ENCODE measurements around the gene LRRC75B.
"Not testable (repeated sequence)": the region's sequence is repeated elsewhere in the genome, so short reads cannot be mapped to it uniquely, and the experiment has no call there.

Gene LRRC75B

DNA sequence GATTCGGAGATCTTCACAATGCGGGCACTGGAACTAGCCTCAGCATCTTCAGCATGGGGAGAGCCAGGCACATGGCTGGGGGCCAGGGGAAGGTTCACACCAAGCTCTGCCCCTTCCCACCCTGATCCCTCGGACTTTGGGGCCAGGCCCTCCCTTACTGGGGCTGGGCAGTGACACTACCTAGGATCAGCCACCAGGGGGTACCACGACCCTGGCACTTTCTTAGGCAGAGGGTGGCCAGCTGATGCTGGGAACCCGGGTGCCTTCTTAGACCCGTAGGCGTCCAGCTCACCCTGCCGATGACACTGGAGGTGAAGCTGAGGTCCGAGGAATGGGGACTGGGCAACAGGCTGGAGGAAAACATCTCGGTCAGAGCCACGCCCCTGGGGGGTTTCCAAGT lies 36.2 kb upstream of the LRRC75B start:
- H3K27me3 ChIP-seq; H3K27ac ChIP-seq; DNase-seq; H3K4me1 ChIP-seq; H3K4me3 ChIP-seq; intact Hi-C loops (cut with DNase I; ENCODE audit: low total_unique reads); H3K9me3 ChIP-seq; H3K36me3 ChIP-seq: not testable (repeated sequence)
- TF ChIP-seq, protein P1, sequence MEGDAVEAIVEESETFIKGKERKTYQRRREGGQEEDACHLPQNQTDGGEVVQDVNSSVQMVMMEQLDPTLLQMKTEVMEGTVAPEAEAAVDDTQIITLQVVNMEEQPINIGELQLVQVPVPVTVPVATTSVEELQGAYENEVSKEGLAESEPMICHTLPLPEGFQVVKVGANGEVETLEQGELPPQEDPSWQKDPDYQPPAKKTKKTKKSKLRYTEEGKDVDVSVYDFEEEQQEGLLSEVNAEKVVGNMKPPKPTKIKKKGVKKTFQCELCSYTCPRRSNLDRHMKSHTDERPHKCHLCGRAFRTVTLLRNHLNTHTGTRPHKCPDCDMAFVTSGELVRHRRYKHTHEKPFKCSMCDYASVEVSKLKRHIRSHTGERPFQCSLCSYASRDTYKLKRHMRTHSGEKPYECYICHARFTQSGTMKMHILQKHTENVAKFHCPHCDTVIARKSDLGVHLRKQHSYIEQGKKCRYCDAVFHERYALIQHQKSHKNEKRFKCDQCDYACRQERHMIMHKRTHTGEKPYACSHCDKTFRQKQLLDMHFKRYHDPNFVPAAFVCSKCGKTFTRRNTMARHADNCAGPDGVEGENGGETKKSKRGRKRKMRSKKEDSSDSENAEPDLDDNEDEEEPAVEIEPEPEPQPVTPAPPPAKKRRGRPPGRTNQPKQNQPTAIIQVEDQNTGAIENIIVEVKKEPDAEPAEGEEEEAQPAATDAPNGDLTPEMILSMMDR (IDR thresholded peaks at IDR 0.05): peak; percentile 45 to 54

GRCh38 chr22:24627911-24628310 lies 35.0 kb upstream of the LRRC75B start:
- H3K4me1 ChIP-seq; H3K4me3 ChIP-seq; intact Hi-C loops (cut with DNase I; ENCODE audit: low total_unique reads); H3K27me3 ChIP-seq; H3K9me3 ChIP-seq; H3K36me3 ChIP-seq; DNase-seq; H3K27ac ChIP-seq: not testable (repeated sequence)

DNA sequence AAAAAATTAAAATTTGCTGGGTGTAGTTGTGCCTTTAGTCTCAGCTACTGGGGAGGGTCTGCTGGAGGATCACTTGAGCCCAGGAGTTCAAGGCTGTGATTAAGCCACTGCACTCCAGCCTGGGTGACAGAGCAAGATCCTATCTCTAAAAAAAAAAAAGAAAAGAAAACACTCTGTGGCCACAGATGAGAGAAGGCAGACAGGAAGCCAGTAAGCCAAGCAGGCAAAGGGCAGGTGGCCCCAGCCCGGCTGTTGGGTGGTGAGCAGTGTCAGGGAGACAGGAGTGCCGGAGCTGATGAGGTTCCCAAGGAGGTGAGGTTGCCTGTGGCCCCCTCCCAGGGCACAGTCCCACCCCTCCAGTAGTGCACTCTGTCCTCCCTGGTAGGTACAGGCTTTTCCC lies 29.7 kb upstream of the LRRC75B start:
- H3K36me3 ChIP-seq; H3K4me1 ChIP-seq; intact Hi-C loops (cut with DNase I; ENCODE audit: low total_unique reads); H3K4me3 ChIP-seq; H3K27me3 ChIP-seq; H3K27ac ChIP-seq; H3K9me3 ChIP-seq; DNase-seq: not testable (repeated sequence)

DNA sequence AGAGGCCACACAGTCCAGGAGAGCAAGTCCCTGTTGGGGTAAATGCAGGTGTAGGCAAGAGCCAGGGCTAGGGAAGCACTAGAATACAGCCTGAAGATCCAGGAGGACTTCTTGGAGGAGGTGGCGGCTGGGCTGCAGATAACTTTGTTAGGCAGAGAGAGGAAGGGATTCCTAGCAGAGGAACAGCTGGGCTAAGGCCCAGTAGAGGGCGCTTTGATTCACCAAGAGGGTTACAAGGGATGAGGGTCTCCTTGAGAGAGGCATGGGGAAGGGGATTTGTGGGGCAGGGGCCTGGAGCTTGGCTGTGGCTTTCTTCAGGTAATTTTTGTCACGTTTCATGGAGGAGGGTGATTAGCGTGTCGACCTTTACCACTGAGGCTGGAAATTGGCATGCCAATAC lies 28.4 kb upstream of the LRRC75B start:
- H3K27me3 ChIP-seq; H3K36me3 ChIP-seq; DNase-seq; H3K9me3 ChIP-seq; intact Hi-C loops (cut with DNase I; ENCODE audit: low total_unique reads); H3K27ac ChIP-seq; H3K4me3 ChIP-seq; H3K4me1 ChIP-seq: not testable (repeated sequence)

GRCh38 chr22:24614794-24615193 lies 21.9 kb upstream of the LRRC75B start:
- H3K4me3 ChIP-seq; H3K4me1 ChIP-seq; H3K9me3 ChIP-seq; H3K36me3 ChIP-seq; H3K27me3 ChIP-seq; DNase-seq; H3K27ac ChIP-seq; intact Hi-C loops (cut with DNase I; ENCODE audit: low total_unique reads): not testable (repeated sequence)

DNA sequence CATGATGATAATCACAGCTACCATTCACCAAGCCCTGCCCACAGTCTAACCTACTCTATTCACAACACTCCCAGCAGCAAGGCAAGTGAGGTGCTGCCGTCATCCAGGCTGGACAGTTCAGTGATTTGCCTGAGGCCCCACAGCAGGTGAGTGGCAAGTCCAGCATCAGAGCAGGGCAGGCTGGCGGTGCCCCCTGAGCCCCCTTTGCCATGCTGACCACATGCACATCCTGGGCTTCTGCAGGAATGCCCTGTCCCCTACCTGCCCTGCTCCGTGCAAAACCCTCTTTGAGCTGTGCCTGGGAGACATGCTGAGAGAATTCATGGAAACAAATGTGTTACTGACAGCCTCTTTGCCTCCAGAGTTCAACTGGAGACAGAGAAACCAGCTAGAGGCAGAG lies 17.0 kb upstream of the LRRC75B start:
- intact Hi-C loops (cut with DNase I; ENCODE audit: low total_unique reads); H3K4me3 ChIP-seq; H3K9me3 ChIP-seq; DNase-seq; H3K4me1 ChIP-seq; H3K36me3 ChIP-seq; H3K27ac ChIP-seq; H3K27me3 ChIP-seq: not testable (repeated sequence)

DNA sequence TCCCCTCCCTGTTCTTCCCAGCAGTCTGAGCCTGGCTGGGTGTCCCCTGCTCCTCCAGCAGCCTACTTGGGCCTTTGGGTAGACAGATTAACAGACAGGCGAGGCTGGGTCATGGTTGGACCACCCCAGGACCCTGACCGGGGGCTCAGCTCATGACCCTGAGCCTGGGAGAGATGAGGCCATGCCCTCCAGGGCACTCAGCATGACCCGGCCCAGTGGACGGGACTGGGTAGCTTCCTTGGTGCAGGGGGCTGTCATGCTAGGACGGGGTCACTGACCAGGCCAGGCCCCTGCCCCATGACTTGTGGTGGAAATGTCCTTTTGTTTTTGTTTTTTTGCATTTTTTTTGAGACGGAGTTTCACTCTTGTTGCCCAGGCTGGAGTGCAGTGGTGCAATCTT lies 15.5 kb upstream of the LRRC75B start:
- DNase-seq; intact Hi-C loops (cut with DNase I; ENCODE audit: low total_unique reads); H3K4me3 ChIP-seq: not testable (repeated sequence)

DNA sequence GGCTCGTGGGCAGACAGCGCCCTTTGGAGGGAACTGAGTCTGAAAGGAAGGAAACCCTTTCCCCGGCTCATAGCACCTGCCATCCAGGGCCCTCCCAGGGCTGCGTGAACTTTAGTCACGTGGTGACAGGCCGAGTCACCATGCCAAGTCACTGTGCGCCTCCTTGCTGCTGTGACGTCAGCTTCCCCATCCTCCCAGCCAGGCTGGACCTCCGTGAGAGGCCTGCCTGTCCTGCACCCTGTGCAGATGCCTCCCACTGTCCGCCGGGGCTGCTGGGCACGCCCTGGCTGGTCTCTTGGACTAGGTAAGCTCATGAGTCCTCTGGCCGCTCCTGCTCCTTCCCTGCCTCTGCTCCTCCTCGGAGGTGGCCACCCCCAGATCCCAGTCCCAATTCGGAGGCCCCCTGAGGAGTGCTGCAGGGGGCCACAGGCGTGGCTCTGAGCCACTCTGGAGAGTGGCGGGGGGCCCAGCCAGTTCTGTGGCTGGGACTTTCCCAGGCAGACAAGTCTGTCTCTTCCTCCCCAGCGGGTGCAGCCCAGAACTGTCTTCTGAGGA lies 14.6 kb upstream of the LRRC75B start:
- H3K36me3 ChIP-seq; H3K9me3 ChIP-seq; H3K27me3 ChIP-seq; DNase-seq; H3K4me3 ChIP-seq; intact Hi-C loops (cut with DNase I; ENCODE audit: low total_unique reads); H3K27ac ChIP-seq: not testable (repeated sequence)
- H3K4me1 ChIP-seq: peaks cover 0 to 11% (median 2%) of the 10 kb centered on the region in 4 donors

More for the DNA sequence above, 15.5 kb upstream of the LRRC75B start:
- H3K27ac ChIP-seq, H3K27me3 ChIP-seq, H3K4me1 ChIP-seq, H3K36me3 ChIP-seq, H3K9me3 ChIP-seq: not testable (repeated sequence)

DNA sequence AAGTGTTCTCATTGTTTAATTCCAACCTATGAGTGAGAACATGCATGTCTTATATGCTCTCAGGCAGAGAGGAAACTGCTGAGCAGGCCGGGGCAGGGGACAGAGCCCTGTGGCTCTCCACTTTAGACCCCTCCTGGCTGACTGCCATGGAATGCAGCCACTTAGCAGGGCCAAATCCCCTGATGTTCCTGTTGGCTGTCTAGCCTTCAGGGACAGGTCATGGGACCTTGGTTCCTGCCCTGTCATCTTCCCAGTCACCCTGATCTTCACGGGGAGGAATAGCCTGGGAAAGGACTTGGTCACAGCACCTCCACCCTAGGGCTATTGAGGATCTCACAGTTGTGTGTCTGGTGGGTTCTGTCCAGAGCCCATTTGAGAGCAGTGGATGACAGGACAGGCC lies 13.5 kb upstream of the LRRC75B start:
- intact Hi-C loops (cut with DNase I; ENCODE audit: low total_unique reads); H3K27ac ChIP-seq: not testable (repeated sequence)

DNA sequence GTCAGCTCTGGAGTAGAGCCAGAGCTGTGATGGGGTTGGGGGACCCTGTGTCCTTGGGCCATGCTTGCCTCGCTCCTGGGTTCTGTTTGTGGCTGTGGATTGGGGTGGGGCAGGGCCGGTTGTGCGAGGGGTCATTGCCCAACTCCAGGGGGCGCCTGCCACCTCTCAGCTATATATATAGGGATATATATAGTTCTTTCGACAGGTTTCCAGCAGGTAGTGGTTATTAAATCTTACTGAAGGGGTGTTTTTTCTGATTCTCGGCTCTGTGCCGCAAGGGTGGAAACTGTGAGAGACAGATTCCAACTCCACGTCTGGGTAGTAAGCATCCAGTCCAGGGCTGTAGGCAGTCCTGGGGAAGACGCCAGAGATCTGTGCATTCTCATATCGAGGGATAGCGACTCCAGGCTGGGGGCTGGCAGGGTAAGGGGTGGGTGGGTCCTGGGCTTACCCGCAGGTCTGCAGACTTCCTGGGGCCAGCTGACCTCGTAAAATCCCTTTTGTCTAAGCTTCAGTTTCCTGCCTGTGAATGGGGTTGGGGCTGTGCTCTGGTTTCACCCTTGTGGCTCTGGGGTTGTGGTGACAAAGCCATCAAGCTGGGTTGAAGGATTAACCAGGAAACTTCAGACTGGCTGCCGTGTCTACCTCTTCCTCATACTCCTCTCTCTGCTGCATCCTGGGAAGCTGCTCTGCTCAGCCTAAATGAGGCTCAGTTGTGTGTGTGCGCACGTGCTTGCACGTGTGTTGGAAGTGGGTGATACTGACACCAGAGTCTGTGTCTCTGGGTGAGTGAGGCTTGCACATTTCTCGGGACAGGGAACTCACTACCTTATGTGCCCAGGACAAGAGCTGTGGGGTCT lies 11.1 kb upstream of the LRRC75B start:
- peaks cover 0 to 25% (median 2%) of the 10 kb centered on the region in 4 donors for H3K4me1 ChIP-seq
- H3K4me3 ChIP-seq; H3K27ac ChIP-seq; DNase-seq; intact Hi-C loops (cut with DNase I; ENCODE audit: low total_unique reads); H3K9me3 ChIP-seq; H3K36me3 ChIP-seq; H3K27me3 ChIP-seq: not testable (repeated sequence)

More for the DNA sequence above, 13.5 kb upstream of the LRRC75B start:
- H3K27me3 ChIP-seq, H3K4me3 ChIP-seq, H3K36me3 ChIP-seq, H3K9me3 ChIP-seq, DNase-seq: not testable (repeated sequence)
- H3K4me1 ChIP-seq: peaks cover 0 to 18% (median 2%) of the 10 kb centered on the region in 4 donors

DNA sequence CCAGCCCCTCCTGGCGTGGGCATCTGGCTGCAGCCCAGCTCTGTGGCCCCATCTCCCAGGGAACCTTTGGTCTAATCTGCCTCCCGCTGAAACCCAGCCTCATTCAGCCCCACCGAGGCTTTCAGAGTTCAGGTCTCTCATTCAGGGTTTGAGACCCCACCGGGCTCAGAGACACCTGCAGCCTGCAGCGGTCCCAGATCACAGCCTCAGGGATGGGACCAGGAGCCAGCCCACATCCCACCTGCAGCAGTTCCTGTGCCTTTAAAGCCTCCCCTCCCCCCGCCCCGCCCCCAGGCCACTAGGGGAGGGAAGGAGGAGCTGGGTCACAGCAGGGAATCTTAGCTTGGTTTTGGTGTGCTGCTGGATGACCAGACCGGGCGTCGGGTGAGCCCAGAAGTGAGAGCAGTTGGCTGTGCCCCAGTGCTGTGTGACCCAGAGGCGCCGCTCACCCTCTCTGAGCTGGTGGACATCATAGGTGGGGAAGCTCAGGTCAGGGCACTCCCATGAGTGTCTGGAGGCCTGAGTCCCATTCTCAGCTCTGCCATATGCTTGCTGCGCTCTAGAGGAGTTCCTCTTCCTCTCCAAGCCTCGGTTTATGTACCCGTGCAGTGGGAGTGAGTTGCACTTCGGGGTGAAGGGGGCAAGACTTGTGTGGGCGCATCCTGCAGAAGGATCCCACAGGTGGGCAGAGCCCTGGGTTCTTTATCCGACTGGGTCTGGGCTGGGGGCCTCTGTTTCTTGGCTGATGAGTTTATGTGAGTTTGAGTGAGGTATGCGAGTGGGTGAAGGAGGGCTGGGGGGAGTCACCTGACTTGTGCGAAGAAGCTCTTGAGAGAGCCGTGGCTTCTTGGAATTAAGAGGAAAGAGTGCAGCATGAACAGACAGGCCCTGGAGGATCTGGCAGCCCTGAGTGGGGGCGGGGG lies 10.2 kb upstream of the LRRC75B start, which contains the start of gene GGT1:
TSS of gene GGT1 (plus strand) at position 347 of the 923 bp plus-strand sequence. CDS start 7,889 bp downstream, outside the sequence.
- H3K4me1 ChIP-seq: peaks cover 0 to 25% (median 2%) of the 10 kb centered on the region in 4 donors
- H3K27me3 ChIP-seq; H3K27ac ChIP-seq; H3K36me3 ChIP-seq; H3K4me3 ChIP-seq; intact Hi-C loops (cut with DNase I; ENCODE audit: low total_unique reads); DNase-seq; H3K9me3 ChIP-seq: not testable (repeated sequence)

GRCh38 chr22:24602105-24602749 lies 9.4 kb upstream of the LRRC75B start:
- H3K27me3 ChIP-seq; intact Hi-C loops (cut with DNase I; ENCODE audit: low total_unique reads); H3K36me3 ChIP-seq; H3K9me3 ChIP-seq; DNase-seq; H3K27ac ChIP-seq; H3K4me3 ChIP-seq: not testable (repeated sequence)
- peaks cover 0 to 25% (median 2%) of the 10 kb centered on the region in 4 donors for H3K4me1 ChIP-seq

Measured in tibial artery (tissue), 4 donors.